A673 (cell line): ENCODE results near the gene AQP12A. TPM values are rescaled to one million over a fixed set of nuclear protein-coding genes. Genes with fewer than 3 reads are reported as not detected.

Experiments
- BruUV-seq: library from RNA; stranded (reverse); fragments of 400-500 nt; replicated peaks from 2 replicates; lab custom pipeline; 2021; lab: Mats Ljungman, UMichigan
- CTCF ChIA-PET: fragments of 300-600 bp; sonication (Branson Sonifier 250); formaldehyde crosslinking; loops from one replicate; lab custom pipeline; 2022; ENCODE audit warnings: antibody characterized with exemption; lab: Charles Lee
- POLR2A ChIA-PET: fragments of 300-600 bp; sonication (Branson Sonifier 250); formaldehyde crosslinking; loops from one replicate; lab custom pipeline; 2022; ENCODE audit warnings: antibody characterized with exemption; ENCODE audit not compliant: low non-redundant PET; lab: Charles Lee
- DNase-seq: peaks from one replicate; pipeline ENCODE4 v3.0.0-alpha.2; 2015; ENCODE audit warnings: low spot score
- H3K27ac ChIP-seq: fragments of 200-600 bp; sonication (generic); 2 replicates; pipeline ENCODE4 v1.5.1; 2016; ENCODE audit warnings: mixed run types, low read depth, mild to moderate bottlenecking, mixed read lengths, antibody characterized with exemption, low read length; ENCODE audit not compliant: poor library complexity, severe bottlenecking
- H3K27me3 ChIP-seq: fragments of 200-600 bp; sonication (generic); replicated peaks from 2 replicates; pipeline ENCODE4 v1.6.1; 2017; ENCODE audit warnings: mixed run types, low read depth, mild to moderate bottlenecking, mixed read lengths, antibody characterized with exemption, low read length; ENCODE audit not compliant: insufficient read depth, poor library complexity
- H3K36me3 ChIP-seq: fragments of 200-600 bp; sonication (generic); 2 replicates; pipeline ENCODE4 v1.6.1; 2016; ENCODE audit warnings: mixed run types, mild to moderate bottlenecking, mixed read lengths, antibody characterized with exemption, low read length; ENCODE audit not compliant: insufficient read depth, poor library complexity, severe bottlenecking
- H3K4me1 ChIP-seq: fragments of 200-600 bp; sonication (generic); 2 replicates; pipeline ENCODE4 v1.6.1; 2017; ENCODE audit warnings: mixed run types, mild to moderate bottlenecking, mixed read lengths, antibody characterized with exemption, low read length; ENCODE audit not compliant: insufficient read depth, poor library complexity, severe bottlenecking
- H3K4me3 ChIP-seq: fragments of 200-600 bp; sonication (generic); 2 replicates; pipeline ENCODE4 v1.5.1; 2016; ENCODE audit warnings: low read depth, mixed run types, mild to moderate bottlenecking, mixed read lengths, low read length; ENCODE audit not compliant: poor library complexity, severe bottlenecking
- H3K9me3 ChIP-seq: fragments of 200-600 bp; sonication (generic); 2 replicates; pipeline ENCODE4 v1.6.1; 2016; ENCODE audit warnings: mixed run types, low read depth, mild to moderate bottlenecking, mixed read lengths, antibody characterized with exemption, low read length; ENCODE audit not compliant: poor library complexity, severe bottlenecking
- EZH2 ChIP-seq: fragments of 200-600 bp; sonication (generic); IDR thresholded peaks from 2 replicates; pipeline ENCODE4 v1.6.1; 2017; ENCODE audit warnings: borderline replicate concordance, low read depth, mild to moderate bottlenecking, mixed read lengths, antibody characterized with exemption, low read length; ENCODE audit not compliant: poor library complexity, severe bottlenecking
- intact Hi-C: fragments of 100-400 bp; cut with micrococcal nuclease; formaldehyde crosslinking; loops from one replicate; pipeline ENCODE4 v1.10.0; 2022; ENCODE audit not compliant: unreplicated experiment
- total RNA-seq: library from RNA; stranded (reverse); gene quantifications from 2 replicates; pipeline ENCODE4 v1.2.3, GENCODE V29; 2021
- TF ChIP-seq, protein P1 (sequence below): fragments of 300-800, 200-600 bp; sonication (generic); conservative IDR thresholded peaks from 2 replicates; pipeline ENCODE4 v1.5.1; 2017; ENCODE audit warnings: low read depth, mild to moderate bottlenecking, antibody characterized with exemption, low read length, moderate library complexity, mixed read lengths

AQP12A gene
- total RNA-seq, 1 experiment from 2014 or later, result not detected

DNA sequence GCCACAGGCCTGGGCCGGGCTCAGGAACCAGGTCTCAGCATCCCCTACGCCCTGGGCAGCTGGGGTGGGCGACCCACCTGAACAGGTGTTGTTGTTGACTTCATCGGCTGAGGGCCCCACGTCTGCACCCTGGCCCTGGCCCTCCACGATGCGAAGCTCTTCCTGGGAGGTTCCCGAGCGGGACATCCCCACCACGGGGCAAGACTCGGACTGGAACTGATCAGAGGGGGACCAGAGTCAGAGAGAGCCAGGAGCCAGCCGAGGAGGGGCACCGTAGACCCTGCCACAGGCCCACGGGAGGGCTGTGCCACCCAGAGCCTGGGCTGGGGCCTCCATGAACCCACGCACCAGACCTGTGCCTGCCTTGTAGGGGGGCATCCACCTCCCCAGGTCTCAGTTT is 54.3 kb downstream of the AQP12A start:
- Histone ChIP-seq H3K4me1 (no peaks in the 10 kb centered on the region), H3K9me3 (no peaks in the 10 kb centered on the region), H3K27ac (no peak overlapping the region), H3K4me3 (no peak overlapping the region), H3K36me3 (peaks cover 71% of the 10 kb centered on the region), H3K27me3 (no peaks in the 10 kb centered on the region)
- BruUV-seq, result no TSS peak
- intact Hi-C loops, result no loop called here
- ChIA-PET CTCF (no interaction called here), POLR2A (no interaction called here)
- TF ChIP-seq, protein P1, sequence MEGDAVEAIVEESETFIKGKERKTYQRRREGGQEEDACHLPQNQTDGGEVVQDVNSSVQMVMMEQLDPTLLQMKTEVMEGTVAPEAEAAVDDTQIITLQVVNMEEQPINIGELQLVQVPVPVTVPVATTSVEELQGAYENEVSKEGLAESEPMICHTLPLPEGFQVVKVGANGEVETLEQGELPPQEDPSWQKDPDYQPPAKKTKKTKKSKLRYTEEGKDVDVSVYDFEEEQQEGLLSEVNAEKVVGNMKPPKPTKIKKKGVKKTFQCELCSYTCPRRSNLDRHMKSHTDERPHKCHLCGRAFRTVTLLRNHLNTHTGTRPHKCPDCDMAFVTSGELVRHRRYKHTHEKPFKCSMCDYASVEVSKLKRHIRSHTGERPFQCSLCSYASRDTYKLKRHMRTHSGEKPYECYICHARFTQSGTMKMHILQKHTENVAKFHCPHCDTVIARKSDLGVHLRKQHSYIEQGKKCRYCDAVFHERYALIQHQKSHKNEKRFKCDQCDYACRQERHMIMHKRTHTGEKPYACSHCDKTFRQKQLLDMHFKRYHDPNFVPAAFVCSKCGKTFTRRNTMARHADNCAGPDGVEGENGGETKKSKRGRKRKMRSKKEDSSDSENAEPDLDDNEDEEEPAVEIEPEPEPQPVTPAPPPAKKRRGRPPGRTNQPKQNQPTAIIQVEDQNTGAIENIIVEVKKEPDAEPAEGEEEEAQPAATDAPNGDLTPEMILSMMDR, result no peak
- TF ChIP-seq EZH2, result no peak
- no peak for DNase-seq

DNA sequence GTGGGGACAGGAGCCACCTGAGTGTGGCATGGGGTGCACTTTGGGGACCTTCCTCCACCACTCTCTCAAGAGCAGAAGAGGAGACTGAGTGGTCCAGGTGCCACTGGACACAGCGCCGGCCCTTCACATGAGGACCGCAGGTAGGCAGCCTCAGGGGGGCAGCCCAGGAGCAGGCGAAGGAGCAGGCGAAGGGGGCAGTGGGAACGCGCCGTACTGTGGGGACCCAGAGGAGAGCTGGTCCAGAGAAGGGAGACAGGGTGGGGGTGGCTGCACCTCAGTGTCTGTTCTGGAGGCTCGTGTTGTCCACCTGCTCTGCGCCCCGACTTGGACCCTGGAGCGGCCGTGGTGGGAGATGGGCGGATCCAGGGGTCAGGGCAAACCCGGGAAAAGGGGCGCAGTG is 55.0 kb downstream of the AQP12A start:
- Histone ChIP-seq H3K27me3 (no peaks in the 10 kb centered on the region), H3K9me3 (no peaks in the 10 kb centered on the region), H3K27ac (no peak overlapping the region), H3K4me3 (no peak overlapping the region), H3K36me3 (peaks cover 66% of the 10 kb centered on the region), H3K4me1 (no peaks in the 10 kb centered on the region)
- CTCF ChIA-PET, result no interaction called here
- intact Hi-C loops, result no loop called here
- TF ChIP-seq EZH2, result no peak
- TF ChIP-seq, protein P1, result no peak
- no peak for DNase-seq
- POLR2A ChIA-PET, result no interaction called here
- no TSS peak for BruUV-seq

DNA sequence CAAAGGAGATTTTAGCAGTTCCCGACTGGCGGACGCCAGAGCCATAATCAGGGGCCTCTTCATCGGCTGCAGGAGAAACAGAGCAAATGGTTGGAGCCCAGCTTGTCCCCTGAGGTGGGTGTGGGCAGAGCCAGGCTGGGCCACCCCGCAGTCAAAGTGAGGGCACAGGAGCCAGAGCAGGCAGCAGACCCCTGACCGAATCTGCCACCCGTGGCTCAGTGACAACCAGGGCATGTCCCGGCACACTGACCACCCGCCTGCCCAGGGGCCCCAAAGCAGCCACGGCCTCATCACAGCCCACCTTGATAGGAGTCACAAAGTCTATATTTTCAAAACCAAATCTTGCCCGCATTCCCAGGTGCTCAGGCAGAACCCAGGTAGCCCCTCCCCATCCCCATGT is 55.6 kb downstream of the AQP12A start:
- Histone ChIP-seq H3K27ac (no peak overlapping the region), H3K36me3 (peaks cover 61% of the 10 kb centered on the region), H3K27me3 (no peaks in the 10 kb centered on the region), H3K9me3 (no peaks in the 10 kb centered on the region), H3K4me1 (no peaks in the 10 kb centered on the region), H3K4me3 (no peak overlapping the region)
- DNase-seq, result no peak
- no TSS peak for BruUV-seq
- CTCF ChIA-PET, result no interaction called here
- intact Hi-C loops, result no loop called here
- POLR2A ChIA-PET, result no interaction called here
- TF ChIP-seq EZH2, result no peak
- TF ChIP-seq, protein P1, result no peak

Other genes starting within 250 kb of the AQP12A start
- gene ANKMY1, start 133.9 kb upstream of the AQP12A start, total RNA-seq, result 21.0 and 21.8 TPM in 2 replicates
- 4.9 and 5.1 TPM in 2 replicates for gene DUSP28, start 131.5 kb upstream of the AQP12A start, total RNA-seq
- 26.5 and 29.4 TPM in 2 replicates for gene RNPEPL1, start 123.4 kb upstream of the AQP12A start, total RNA-seq
- 43.4 and 43.5 TPM in 2 replicates for gene CAPN10, start 105.1 kb upstream of the AQP12A start, total RNA-seq
- gene GPR35, start 66.4 kb upstream of the AQP12A start, total RNA-seq, result 2.7 and 2.9 TPM in 2 replicates
- not detected in 2 replicates for gene AQP12B, start 9.0 kb upstream of the AQP12A start, total RNA-seq
- 301 and 330 TPM in 2 replicates for gene KIF1A, start 128.4 kb downstream of the AQP12A start, total RNA-seq
- not detected in 2 replicates for gene AGXT, start 177.0 kb downstream of the AQP12A start, total RNA-seq
- gene MAB21L4, start 204.3 kb downstream of the AQP12A start, total RNA-seq, result not detected in 2 replicates
- gene CROCC2, start 214.5 kb downstream of the AQP12A start, total RNA-seq, result not detected in 2 replicates